HUES6 (cell line): ENCODE measurements around the gene AGAP3.

Experiments used
- H3K27ac ChIP-seq: 2 replicates; pipeline ENCODE4 v1.7.0; 2013; ENCODE audit warnings: low read depth, mild to moderate bottlenecking, low read length, inconsistent platforms
- H3K27me3 ChIP-seq: 2 replicates; pipeline ENCODE4 v1.6.1; 2013; ENCODE audit warnings: low read length; ENCODE audit not compliant: control insufficient read depth, insufficient read depth
- H3K36me3 ChIP-seq: 2 replicates; pipeline ENCODE4 v1.6.1; 2013; ENCODE audit warnings: low read length; ENCODE audit not compliant: control insufficient read depth, insufficient read depth
- H3K4me1 ChIP-seq: 2 replicates; pipeline ENCODE4 v1.6.1; 2013; ENCODE audit warnings: low read length; ENCODE audit not compliant: control insufficient read depth, insufficient read depth
- H3K4me3 ChIP-seq: 2 replicates; pipeline ENCODE4 v1.5.1; 2013; ENCODE audit warnings: low read depth, low read length
- H3K9ac ChIP-seq: one replicate; pipeline ENCODE4 v1.6.1; 2013; ENCODE audit warnings: mild to moderate bottlenecking, low read length
- H3K9me3 ChIP-seq: 2 replicates; pipeline ENCODE4 v1.6.1; 2013; ENCODE audit warnings: low read depth, low read length; ENCODE audit not compliant: control insufficient read depth, insufficient read depth

The AGAP3 gene

DNA sequence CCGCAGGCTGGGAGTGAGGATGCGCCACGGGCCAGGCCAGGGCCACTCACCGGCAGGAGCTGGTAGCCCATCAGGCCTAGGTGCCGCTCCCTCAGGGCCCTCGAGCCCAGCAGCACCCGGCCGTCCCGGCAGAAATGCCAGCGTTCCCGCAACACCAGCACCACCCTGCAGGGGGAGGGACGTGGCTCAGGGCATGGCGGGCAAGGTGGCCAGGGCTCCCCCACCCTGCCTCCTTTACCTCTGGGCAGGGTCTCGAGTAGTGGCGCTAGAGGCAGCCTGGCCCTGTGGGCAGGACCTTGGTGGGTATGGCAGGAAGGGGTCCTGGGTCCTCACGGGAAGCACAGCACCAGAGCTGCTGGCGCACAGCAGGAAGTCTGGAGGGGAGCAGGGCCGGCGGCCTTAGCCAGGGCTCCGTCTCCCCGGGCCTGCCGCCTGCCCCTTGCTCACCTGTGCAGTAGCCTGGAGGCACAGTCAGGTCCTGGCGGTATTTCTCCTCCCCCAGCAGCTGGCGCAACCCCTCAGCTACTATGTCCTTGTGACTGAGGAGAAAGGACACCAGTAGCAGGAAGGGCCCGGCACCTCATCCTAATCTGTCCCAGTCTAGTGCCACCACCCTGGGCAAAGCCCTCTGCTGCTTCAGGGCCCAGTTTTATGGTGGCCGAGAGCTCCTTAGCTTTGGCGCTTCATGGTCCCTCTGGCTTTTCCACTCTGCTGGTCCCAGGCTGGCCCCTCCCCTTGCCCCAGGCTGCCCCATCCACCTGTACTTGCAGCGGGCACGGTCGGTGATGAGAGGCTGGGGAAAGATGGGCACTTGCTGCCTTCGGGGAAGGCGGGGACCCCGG, 9.2 kb upstream of the AGAP3 start:
- peaks cover 53% of the 10 kb centered on the region for H3K4me1 ChIP-seq
- H3K27ac ChIP-seq = no peak overlapping the region
- no peaks in the 10 kb centered on the region for H3K27me3 ChIP-seq
- H3K9ac ChIP-seq = no peak overlapping the region
- H3K9me3 ChIP-seq = no peaks in the 10 kb centered on the region
- H3K36me3 ChIP-seq = peaks cover 33% of the 10 kb centered on the region
- no peak overlapping the region; the same call in 1 of the 2 replicates for H3K4me3 ChIP-seq

DNA sequence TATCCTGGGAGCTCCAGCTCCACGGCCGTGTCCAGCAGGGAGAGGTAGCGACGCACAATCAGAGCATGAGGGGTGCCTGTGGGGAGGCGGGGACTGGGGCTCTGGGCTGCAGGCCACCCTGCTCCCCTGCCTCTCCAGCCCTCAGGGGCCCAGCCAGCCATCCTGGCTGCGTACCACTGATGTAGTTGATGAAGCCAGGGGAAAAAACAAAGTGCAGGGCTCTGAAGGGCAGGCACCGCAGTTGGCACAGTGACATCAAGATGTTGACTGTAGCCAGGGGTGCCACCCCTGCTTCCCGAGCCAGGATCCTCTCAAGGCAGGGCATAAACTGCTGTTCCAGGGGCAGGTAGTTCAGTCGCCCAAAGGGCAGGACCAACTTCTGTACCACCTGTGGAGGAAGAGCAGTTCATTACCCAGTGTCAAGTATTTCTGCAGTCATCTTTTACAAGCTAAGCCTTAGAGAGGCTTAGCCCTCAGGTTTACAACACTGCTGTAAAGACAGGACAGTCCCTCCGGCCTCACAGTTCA, 8.5 kb upstream of the AGAP3 start:
- Histone ChIP-seq H3K36me3 (peaks cover 28% of the 10 kb centered on the region), H3K27me3 (no peaks in the 10 kb centered on the region), H3K4me3 (no peak overlapping the region), H3K4me1 (peaks cover 60% of the 10 kb centered on the region), H3K9me3 (no peaks in the 10 kb centered on the region), H3K9ac (no peak overlapping the region), H3K27ac (no peak overlapping the region)

GRCh38 chr7:151078233-151079040, 7.8 kb upstream of the AGAP3 start:
- no peaks in the 10 kb centered on the region for H3K9me3 ChIP-seq
- H3K27ac ChIP-seq = no peak overlapping the region
- peak overlapping the region; percentile 95 for H3K4me3 ChIP-seq
- H3K27me3 ChIP-seq = no peaks in the 10 kb centered on the region
- peaks cover 28% of the 10 kb centered on the region for H3K36me3 ChIP-seq
- H3K4me1 ChIP-seq = peaks cover 60% of the 10 kb centered on the region
- peak overlapping the region; percentile 7 for H3K9ac ChIP-seq

DNA sequence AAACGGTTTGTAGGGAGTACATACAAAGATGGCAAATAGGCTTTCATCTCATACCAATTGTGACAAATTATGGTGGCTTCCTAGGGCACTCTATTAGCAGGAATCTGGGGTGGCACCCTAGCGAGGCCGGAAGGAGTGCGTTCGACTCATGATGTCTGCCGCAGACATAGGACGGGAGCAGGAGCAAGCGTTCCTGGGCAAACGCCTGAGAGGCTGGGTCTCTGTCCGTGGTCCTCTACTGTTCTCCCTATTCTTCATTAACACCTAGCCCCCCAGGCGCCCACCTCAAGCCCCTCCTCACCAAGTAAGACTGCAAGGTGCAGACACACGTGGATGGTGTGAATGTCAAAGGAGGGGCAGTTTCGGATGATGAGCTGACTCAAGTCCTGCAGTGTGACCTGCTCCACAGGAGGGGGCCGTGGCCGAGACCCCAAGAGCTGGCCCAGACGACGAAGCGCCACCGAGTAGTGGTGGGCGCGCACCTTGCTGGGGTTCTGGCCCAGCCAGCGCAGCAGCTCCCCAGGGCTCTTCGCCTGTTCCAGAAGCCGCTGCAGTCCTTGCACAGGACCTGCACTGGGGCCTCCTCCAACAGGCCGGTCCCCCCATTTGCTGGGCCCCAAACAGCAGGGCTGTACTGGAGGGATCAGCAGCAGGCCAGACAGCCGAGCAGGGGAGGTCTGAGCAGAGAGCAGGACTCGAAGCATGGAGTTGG, 6.9 kb upstream of the AGAP3 start:
- H3K36me3 ChIP-seq = peaks cover 20% of the 10 kb centered on the region
- peak overlapping the region; percentile 95 for H3K4me3 ChIP-seq
- H3K4me1 ChIP-seq = peaks cover 64% of the 10 kb centered on the region
- H3K27me3 ChIP-seq = 0 out of 2 replicates have a peak, but pooled peaks cover 4% of the 10 kb centered on the region
- H3K27ac ChIP-seq = no peak overlapping the region
- peak overlapping the region; percentile 93 for H3K9ac ChIP-seq
- H3K9me3 ChIP-seq = no peaks in the 10 kb centered on the region

- Histone ChIP-seq H3K27ac (peak overlapping the region; percentile 93), H3K4me3 (peak overlapping the region; percentile 95), H3K4me1 (peaks cover 68% of the 10 kb centered on the region), H3K9ac (peak overlapping the region; percentile 93), H3K36me3 (peaks cover 12% of the 10 kb centered on the region), H3K9me3 (no peaks in the 10 kb centered on the region), H3K27me3 (peaks cover 9% of the 10 kb centered on the region; the same call in 1 of the 2 replicates)
These were observed 6.2 kb upstream of the AGAP3 start for GRCh38 chr7:151080067-151080521.

GRCh38 chr7:151080522-151081169, 5.6 kb upstream of the AGAP3 start, which contains the start of gene FASTK:
FASTK (minus strand) TSS chr7:151080809; CDS start chr7:151080766, 43 bp downstream.
- peaks cover 72% of the 10 kb centered on the region for H3K4me1 ChIP-seq
- peak within 1 kb of the TSS; percentile 93 for H3K9ac ChIP-seq
- peak within 1 kb of the TSS; percentile 93 for H3K27ac ChIP-seq
- H3K9me3 ChIP-seq = no peaks in the 10 kb centered on the region
- peaks cover 7% of the 10 kb centered on the region for H3K36me3 ChIP-seq
- H3K27me3 ChIP-seq = peaks cover 12% of the 10 kb centered on the region
- peak within 1 kb of the TSS; percentile 95 for H3K4me3 ChIP-seq

DNA sequence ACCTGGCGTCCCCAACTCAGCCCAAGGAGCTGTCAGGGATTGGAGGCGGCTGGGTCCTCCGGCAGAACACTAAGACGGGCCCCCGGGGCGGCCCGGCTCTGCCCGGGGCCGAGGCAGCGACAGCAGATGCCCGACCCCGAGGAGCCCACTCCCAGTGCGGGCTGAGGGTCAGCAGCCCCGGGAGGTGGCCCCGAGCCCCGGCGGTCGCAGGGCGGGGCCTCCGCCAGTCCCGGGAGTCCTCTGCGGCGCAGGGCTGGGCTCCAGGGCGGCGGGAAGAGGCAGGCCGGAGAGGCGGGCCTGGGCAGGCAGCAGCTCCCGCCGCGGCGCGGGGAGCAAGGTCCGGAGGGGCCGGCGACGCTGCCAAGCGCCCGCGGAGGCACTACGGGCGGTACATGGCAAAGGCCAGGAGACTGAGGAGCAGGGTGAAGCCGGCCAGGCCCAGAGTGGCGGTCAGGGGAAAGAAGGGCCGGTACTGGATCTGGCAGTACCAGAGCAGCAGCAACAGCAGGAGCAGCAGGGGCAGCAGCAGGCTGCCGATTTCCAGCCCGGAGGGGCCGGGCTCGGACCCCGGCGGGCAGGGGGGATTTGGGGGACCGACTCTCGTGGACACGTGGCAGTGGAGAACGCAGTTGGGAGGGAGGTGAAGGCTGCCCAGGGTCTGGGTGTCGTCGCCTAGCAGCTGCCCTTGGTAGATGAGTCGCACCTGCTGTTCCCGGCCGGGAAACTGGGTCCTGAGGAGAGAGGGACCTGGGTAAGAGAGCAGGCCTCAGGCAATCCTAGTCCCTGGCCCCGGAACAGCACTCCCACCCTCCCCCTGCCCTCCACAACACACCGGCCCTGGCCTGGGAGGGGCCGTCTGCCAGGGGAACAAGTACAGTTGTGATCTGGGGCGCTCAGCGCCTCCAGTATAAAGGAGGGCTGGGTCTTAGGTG, 4.8 kb upstream of the AGAP3 start:
- peaks cover 12% of the 10 kb centered on the region for H3K27me3 ChIP-seq
- H3K4me3 ChIP-seq = peak overlapping the region; percentile 95
- no peaks in the 10 kb centered on the region for H3K36me3 ChIP-seq
- peaks cover 66% of the 10 kb centered on the region for H3K4me1 ChIP-seq
- H3K9ac ChIP-seq = peak overlapping the region; percentile 93
- H3K9me3 ChIP-seq = no peaks in the 10 kb centered on the region
- H3K27ac ChIP-seq = peak overlapping the region; percentile 93; the same call in 1 of the 2 replicates

DNA sequence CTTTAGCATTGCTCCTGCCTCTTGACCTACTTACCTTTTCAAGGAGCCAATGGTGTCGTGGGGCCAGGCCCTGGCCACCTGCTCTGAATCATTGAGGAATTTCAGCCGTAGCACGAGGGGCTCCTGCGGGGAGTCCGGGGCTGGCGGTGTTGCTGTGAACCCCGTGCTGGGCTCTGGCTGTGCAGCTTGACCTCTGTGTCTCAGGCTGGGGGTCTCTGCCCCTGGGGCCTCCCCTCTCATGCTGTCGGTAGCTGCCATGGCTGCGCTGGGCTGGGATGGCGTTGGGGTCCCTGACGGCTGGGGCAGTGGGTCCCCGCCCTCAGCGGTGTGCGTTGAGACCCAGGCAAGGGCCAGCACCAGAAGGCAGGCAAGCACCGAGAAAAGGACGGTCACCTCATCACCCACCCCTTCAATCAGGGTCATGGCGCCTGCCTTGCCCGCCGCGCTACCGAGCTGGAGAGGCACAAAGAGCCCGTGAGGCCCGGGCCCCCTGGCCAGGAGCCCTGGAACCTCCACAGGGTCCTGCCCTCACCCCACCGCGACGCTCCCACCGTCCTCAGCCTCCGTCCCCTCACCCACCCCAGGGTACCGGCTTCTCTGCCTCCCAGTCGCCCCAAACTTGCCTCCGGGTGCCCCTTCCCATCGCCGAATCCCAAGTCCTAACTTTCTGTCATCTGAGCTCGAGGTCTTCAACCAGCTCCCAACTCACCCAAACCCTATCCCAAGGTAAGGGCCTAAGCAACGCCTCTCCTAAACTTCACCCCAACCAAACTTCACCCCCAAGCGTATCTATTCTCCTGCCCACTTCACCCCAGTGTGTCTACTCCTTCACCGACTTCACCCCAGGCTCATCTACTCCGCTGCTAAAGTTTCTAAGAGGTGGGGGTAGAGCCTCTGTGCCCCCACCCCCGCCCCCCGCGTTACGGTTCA, 3.9 kb upstream of the AGAP3 start:
- Histone ChIP-seq H3K9ac (peak overlapping the region; percentile 24), H3K9me3 (no peaks in the 10 kb centered on the region), H3K27ac (no peak overlapping the region; the same call in 1 of the 2 replicates)

More for the DNA sequence above, 3.9 kb upstream of the AGAP3 start:
- Histone ChIP-seq H3K4me3 (peak overlapping the region; percentile 95), H3K4me1 (peaks cover 56% of the 10 kb centered on the region), H3K36me3 (no peaks in the 10 kb centered on the region), H3K27me3 (peaks cover 14% of the 10 kb centered on the region)
